Measurements from ENCODE around the gene COL6A3.

DNA sequence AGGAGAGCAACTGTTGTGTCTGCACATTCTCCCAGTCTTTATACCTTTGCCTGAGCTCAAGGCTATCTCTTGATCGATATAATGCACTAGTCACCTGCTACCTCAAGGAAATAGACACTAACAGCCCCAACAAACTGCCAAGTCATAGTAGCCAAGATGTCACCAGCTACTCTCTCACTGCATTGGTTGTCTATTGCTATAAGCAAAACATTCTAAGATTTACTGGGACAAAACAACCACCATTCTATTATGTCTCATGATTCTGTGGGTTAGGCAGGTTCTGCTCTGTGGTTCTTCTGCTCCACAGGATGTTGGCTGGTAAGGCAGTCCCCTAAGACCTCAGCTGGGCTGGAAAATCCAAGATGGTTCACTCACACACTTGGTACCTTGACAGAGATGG lies 44.6 kb upstream of the COL6A3 start:
- TF ChIP-seq, protein P1, sequence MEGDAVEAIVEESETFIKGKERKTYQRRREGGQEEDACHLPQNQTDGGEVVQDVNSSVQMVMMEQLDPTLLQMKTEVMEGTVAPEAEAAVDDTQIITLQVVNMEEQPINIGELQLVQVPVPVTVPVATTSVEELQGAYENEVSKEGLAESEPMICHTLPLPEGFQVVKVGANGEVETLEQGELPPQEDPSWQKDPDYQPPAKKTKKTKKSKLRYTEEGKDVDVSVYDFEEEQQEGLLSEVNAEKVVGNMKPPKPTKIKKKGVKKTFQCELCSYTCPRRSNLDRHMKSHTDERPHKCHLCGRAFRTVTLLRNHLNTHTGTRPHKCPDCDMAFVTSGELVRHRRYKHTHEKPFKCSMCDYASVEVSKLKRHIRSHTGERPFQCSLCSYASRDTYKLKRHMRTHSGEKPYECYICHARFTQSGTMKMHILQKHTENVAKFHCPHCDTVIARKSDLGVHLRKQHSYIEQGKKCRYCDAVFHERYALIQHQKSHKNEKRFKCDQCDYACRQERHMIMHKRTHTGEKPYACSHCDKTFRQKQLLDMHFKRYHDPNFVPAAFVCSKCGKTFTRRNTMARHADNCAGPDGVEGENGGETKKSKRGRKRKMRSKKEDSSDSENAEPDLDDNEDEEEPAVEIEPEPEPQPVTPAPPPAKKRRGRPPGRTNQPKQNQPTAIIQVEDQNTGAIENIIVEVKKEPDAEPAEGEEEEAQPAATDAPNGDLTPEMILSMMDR (IDR thresholded peaks at IDR 0.05), result no peak
- no peak for TF ChIP-seq EZH2phosphoT487 (IDR thresholded peaks at IDR 0.05)

Data from neural progenitor cell (in vitro differentiated cells).